OCI-LY3 (cell line): ENCODE data around the gene MFSD11.

Source experiments
- H2AFZ ChIP-seq: fragments of 200-600, 300-600 bp; shearing (Covaris generic); 2 replicates; pipeline ENCODE4 v1.6.0; 2014; ENCODE audit warnings: antibody characterized with exemption, low read depth, low read length
- H3K27ac ChIP-seq: fragments of 200-600, 300-600 bp; sonication (generic); 2 replicates; pipeline ENCODE4 v1.5.1; 2014; ENCODE audit warnings: mild to moderate bottlenecking, low read length, moderate library complexity, mixed read lengths
- H3K27me3 ChIP-seq: fragments of 200-600, 300-600 bp; sonication (generic); 2 replicates; pipeline ENCODE4 v1.6.1; 2014; ENCODE audit warnings: low read depth, low read length, mixed read lengths
- H3K36me3 ChIP-seq: fragments of 200-600, 300-600 bp; sonication (generic); replicated peaks from 2 replicates; pipeline ENCODE3; 2014; ENCODE audit warnings: low read depth, low read length, mixed read lengths
- H3K4me1 ChIP-seq: fragments of 300-600, 200-600 bp; sonication (generic); 2 replicates; pipeline ENCODE4 v1.6.1; 2014; ENCODE audit warnings: low read length, mixed read lengths
- H3K4me2 ChIP-seq: fragments of 200-600, 300-600 bp; sonication (generic); 2 replicates; pipeline ENCODE4 v1.6.1; 2014; ENCODE audit warnings: low read length, mixed read lengths
- H3K4me3 ChIP-seq: fragments of 300-600, 200-600 bp; sonication (generic); 2 replicates; pipeline ENCODE4 v1.5.1; 2014; ENCODE audit warnings: antibody characterized with exemption, mild to moderate bottlenecking, low read length, moderate library complexity
- H3K79me2 ChIP-seq: fragments of 300-600, 200-600 bp; shearing (Covaris generic); 2 replicates; pipeline ENCODE4 v1.6.1; 2014; ENCODE audit warnings: mild to moderate bottlenecking, low read length, mixed read lengths
- H3K9ac ChIP-seq: fragments of 300-600, 200-600 bp; shearing (Covaris generic); 2 replicates; pipeline ENCODE4 v1.6.0; 2014; ENCODE audit warnings: mild to moderate bottlenecking, low read length, moderate library complexity
- H3K9me3 ChIP-seq: fragments of 200-600, 300-600 bp; shearing (Covaris generic); 2 replicates; pipeline ENCODE4 v1.6.1; 2014; ENCODE audit warnings: low read length, mixed read lengths; ENCODE audit not compliant: insufficient read depth
- H4K20me1 ChIP-seq: fragments of 200-600, 300-600 bp; sonication (generic); 2 replicates; pipeline ENCODE4 v1.6.1; 2016; ENCODE audit warnings: low read length, mixed read lengths; ENCODE audit not compliant: insufficient read depth
- EZH2phosphoT487 ChIP-seq: fragments of 200-600 bp; shearing (Covaris generic); IDR thresholded peaks from 2 replicates; pipeline ENCODE4 v1.6.1; 2018; ENCODE audit warnings: antibody characterized with exemption, mixed run types, low read depth
- TF ChIP-seq, protein P1 (sequence below): fragments of 200-600, 300-600 bp; sonication (generic); IDR thresholded peaks from 2 replicates; pipeline ENCODE4 v1.5.1; 2014; ENCODE audit warnings: antibody characterized with exemption, low read length, low read depth

The MFSD11 gene

DNA sequence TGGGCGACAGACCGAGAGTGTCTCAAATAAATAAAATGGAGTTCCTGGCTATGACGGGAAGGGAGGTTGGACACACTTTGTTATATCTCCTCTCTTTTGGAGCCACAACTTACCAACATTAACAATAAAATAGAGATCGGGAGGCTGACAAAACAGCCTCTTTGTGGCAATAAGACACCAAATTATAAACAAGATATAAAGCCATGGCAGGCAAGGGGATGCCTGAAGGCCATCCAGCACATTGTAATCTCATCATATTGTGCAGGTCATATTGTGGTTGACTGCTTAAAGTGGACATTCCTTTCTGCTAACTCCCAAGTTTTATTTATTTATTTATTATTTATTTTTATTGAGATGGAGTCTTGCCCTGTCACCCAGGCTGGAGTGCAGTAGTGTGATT is 70.4 kb downstream of the MFSD11 start:
- Histone ChIP-seq H3K27me3 (0 out of 2 replicates have a peak, but pooled peaks cover 4% of the 10 kb centered on the region), H3K79me2 (no peaks in the 10 kb centered on the region), H2AFZ (no peak overlapping the region), H4K20me1 (no peaks in the 10 kb centered on the region), H3K9ac (no peak overlapping the region), H3K4me2 (no peak overlapping the region), H3K27ac (no peak overlapping the region), H3K36me3 (no peaks in the 10 kb centered on the region), H3K4me1 (no peaks in the 10 kb centered on the region), H3K9me3 (no peaks in the 10 kb centered on the region), H3K4me3 (no peak overlapping the region)
- TF ChIP-seq, protein P1, sequence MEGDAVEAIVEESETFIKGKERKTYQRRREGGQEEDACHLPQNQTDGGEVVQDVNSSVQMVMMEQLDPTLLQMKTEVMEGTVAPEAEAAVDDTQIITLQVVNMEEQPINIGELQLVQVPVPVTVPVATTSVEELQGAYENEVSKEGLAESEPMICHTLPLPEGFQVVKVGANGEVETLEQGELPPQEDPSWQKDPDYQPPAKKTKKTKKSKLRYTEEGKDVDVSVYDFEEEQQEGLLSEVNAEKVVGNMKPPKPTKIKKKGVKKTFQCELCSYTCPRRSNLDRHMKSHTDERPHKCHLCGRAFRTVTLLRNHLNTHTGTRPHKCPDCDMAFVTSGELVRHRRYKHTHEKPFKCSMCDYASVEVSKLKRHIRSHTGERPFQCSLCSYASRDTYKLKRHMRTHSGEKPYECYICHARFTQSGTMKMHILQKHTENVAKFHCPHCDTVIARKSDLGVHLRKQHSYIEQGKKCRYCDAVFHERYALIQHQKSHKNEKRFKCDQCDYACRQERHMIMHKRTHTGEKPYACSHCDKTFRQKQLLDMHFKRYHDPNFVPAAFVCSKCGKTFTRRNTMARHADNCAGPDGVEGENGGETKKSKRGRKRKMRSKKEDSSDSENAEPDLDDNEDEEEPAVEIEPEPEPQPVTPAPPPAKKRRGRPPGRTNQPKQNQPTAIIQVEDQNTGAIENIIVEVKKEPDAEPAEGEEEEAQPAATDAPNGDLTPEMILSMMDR, result no peak

DNA sequence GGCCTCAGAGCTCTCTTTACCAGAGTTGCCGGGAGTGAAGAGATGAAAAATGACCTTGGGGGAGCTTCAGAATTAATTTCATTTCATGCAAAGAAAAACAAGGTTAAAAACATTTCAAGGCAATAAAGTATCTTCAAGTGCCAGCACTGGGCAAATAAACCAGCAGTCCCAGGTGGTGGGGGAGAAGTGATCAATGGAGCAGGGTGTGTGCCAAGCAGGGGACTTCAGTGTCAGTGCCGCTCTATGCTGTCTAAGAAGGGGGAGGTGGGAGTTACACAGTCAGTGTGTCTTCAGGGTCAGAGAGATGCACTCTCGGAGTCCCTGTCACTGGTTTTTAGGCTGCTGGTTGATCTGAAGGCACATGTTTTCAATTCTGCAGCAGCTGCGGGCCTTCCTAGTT is 73.0 kb downstream of the MFSD11 start:
- no peaks in the 10 kb centered on the region for H4K20me1 ChIP-seq
- TF ChIP-seq, protein P1, result no peak
- no peak for TF ChIP-seq EZH2phosphoT487

DNA sequence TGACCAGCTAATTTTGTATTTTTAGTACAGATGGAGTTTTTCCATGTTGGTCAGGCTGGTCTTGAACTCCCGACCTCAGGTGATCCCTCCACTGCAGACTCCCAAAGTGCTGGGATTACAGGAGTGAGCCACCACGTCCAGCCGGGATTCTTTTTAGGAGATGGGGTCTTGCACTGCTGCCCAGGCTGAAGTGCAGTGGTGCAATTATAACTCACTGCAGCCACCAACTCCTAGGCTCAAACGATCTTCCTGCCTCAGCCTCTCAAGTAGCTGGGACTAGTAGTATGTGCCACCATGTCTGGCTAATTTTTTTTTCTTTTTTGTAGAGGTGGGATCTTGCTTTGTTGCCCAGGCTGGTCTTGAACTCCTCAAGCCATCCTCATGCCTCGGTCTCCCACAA is 73.9 kb downstream of the MFSD11 start:
- Histone ChIP-seq H3K4me3 (no peak overlapping the region), H3K79me2 (no peaks in the 10 kb centered on the region), H3K9me3 (no peaks in the 10 kb centered on the region), H4K20me1 (no peaks in the 10 kb centered on the region), H3K27me3 (0 out of 2 replicates have a peak, but pooled peaks cover 4% of the 10 kb centered on the region), H3K27ac (no peak overlapping the region), H3K4me2 (no peak overlapping the region), H3K4me1 (no peaks in the 10 kb centered on the region), H3K36me3 (no peaks in the 10 kb centered on the region), H3K9ac (no peak overlapping the region), H2AFZ (no peak overlapping the region)
- TF ChIP-seq, protein P1, result no peak
- no peak for TF ChIP-seq EZH2phosphoT487

More for the DNA sequence above, 73.0 kb downstream of the MFSD11 start:
- no peak overlapping the region for H2AFZ ChIP-seq
- H3K9me3 ChIP-seq, result no peaks in the 10 kb centered on the region
- no peaks in the 10 kb centered on the region for H3K79me2 ChIP-seq
- H3K4me3 ChIP-seq, result no peak overlapping the region
- H3K9ac ChIP-seq, result no peak overlapping the region
- H3K4me2 ChIP-seq, result no peak overlapping the region
- H3K4me1 ChIP-seq, result no peaks in the 10 kb centered on the region
- H3K36me3 ChIP-seq, result no peaks in the 10 kb centered on the region
- H3K27ac ChIP-seq, result no peak overlapping the region
- 0 out of 2 replicates have a peak, but pooled peaks cover 4% of the 10 kb centered on the region for H3K27me3 ChIP-seq

DNA sequence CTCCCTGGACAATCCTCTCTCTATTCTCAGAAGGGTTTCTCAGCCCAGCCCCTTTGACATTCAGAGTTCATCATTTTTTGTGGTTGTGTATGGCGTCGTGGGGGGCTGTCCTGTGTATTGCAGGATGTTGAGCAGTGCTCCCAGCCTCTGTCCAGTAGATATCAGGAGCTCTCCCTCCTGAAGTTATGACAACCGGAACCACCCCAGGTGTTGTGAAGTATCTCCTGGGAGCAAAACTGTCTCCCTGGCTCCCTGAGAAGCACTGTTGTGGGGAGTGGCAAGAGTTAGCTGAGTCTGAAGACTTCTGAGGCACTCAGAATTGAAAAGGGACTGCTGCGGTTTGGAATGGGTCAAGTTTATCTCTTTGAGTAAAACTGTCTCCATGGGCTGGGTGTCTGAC is 74.3 kb downstream of the MFSD11 start:
- Histone ChIP-seq H3K27ac (no peak overlapping the region), H3K79me2 (no peaks in the 10 kb centered on the region), H3K4me1 (no peaks in the 10 kb centered on the region), H4K20me1 (no peaks in the 10 kb centered on the region), H3K36me3 (no peaks in the 10 kb centered on the region), H3K27me3 (0 out of 2 replicates have a peak, but pooled peaks cover 4% of the 10 kb centered on the region), H2AFZ (no peak overlapping the region), H3K9me3 (no peaks in the 10 kb centered on the region), H3K4me3 (no peak overlapping the region), H3K9ac (no peak overlapping the region), H3K4me2 (no peak overlapping the region)
- no peak for TF ChIP-seq EZH2phosphoT487
- TF ChIP-seq, protein P1, result no peak
